HCT116 (cell line): ENCODE measurements around the gene TMCO4. TPM values are rescaled to one million over a fixed set of nuclear protein-coding genes. Genes with fewer than 3 reads are reported as not detected.
A peak's percentile ranks its signal among the peaks of the same experiment; 100 is the strongest.

Experiments
- ATAC-seq: fragments of 200-7000 bp; cut with Tn5 transposase; 2 replicates; pipeline ENCODE4 v1.9.1; 2020; ENCODE audit warnings: mild to moderate bottlenecking, moderate library complexity
- BruUV-seq: library from RNA; stranded (reverse); fragments of 400-500 nt; replicated peaks from 2 replicates; lab custom pipeline; 2021; lab: Mats Ljungman, UMichigan
- CTCF ChIA-PET: fragments of 300-600 bp; sonication (Branson Sonifier 250); formaldehyde crosslinking; loops from one replicate; lab custom pipeline; 2021; ENCODE audit warnings: antibody characterized with exemption; lab: Charles Lee
- POLR2A ChIA-PET: fragments of 300-600, 350-600 bp; sonication (Branson Sonifier 250); formaldehyde crosslinking; loops from one replicate; lab custom pipeline; 2021; ENCODE audit warnings: antibody characterized with exemption; lab: Charles Lee
- RAD21 ChIA-PET, 2 experiments: fragments of 300-600 bp; sonication (Branson Sonifier 250); formaldehyde crosslinking; loops; one replicate each; lab custom pipeline; 2023; ENCODE audit warnings: low total read pairs in 2 of 2; ENCODE audit not compliant: uncharacterized antibody in 2 of 2, unreplicated experiment in 2 of 2, low non-redundant PET in 1 of 2; lab: Charles Lee
- DNase-seq: peaks from one replicate; pipeline ENCODE4 v3.0.0-alpha.2; 2010; ENCODE audit warnings: low read depth, low spot score
- H2AFZ ChIP-seq: fragments of 200-600 bp; shearing (Covaris generic), sonication (generic); 2 replicates; pipeline ENCODE4 v1.6.1; 2017; ENCODE audit warnings: low read depth, mixed run types, mixed read lengths, antibody characterized with exemption, low read length; ENCODE audit not compliant: poor library complexity, severe bottlenecking
- H3K27ac ChIP-seq: 2 replicates; pipeline ENCODE4 v1.5.1; 2012; ENCODE audit warnings: low read depth, low read length
- H3K27me3 ChIP-seq: fragments of 200-600 bp; sonication (generic); 2 replicates; pipeline ENCODE4 v1.6.1; 2016; ENCODE audit warnings: mixed run types, low read length, mixed read lengths; ENCODE audit not compliant: insufficient read depth
- H3K36me3 ChIP-seq, 2 experiments: fragments of 200-500 bp in 1 of 2; fragments of 200-600 bp in 1 of 2; sonication (Bioruptor generic) in 1 of 2; sonication (generic) in 1 of 2; 2 replicates each; pipeline versions ENCODE4 v1.5.1 to v1.6.1; 2014 to 2016; ENCODE audit warnings: low read length in 2 of 2, inconsistent platforms in 1 of 2, mixed read lengths in 1 of 2, mixed run types in 1 of 2; ENCODE audit not compliant: insufficient read depth in 2 of 2, control insufficient read depth in 1 of 2
- H3K4me1 ChIP-seq, 2 experiments: fragments of 200-600 bp in 1 of 2; sonication (generic) in 1 of 2; 2 replicates each; pipeline versions ENCODE4 v1.5.1 to v1.6.1; 2012 to 2017; ENCODE audit warnings: low read length in 2 of 2, inconsistent platforms in 1 of 2, mild to moderate bottlenecking in 1 of 2, mixed read lengths in 1 of 2, mixed run types in 1 of 2, moderate library complexity in 1 of 2; ENCODE audit not compliant: insufficient read depth in 2 of 2, control insufficient read depth in 1 of 2
- H3K4me2 ChIP-seq: fragments of 200-600 bp; sonication (generic); 2 replicates; pipeline ENCODE4 v1.6.1; 2017; ENCODE audit warnings: mixed run types, low read length, mixed read lengths
- H3K4me3 ChIP-seq, 2 experiments: fragments of 200-600 bp in 1 of 2; sonication (generic) in 1 of 2; replicated peaks in 1 of 2; 2 replicates each; pipeline ENCODE4 v1.5.1; 2011 to 2016; ENCODE audit warnings: low read length in 2 of 2, control low read depth in 1 of 2, low read depth in 1 of 2, mild to moderate bottlenecking in 1 of 2, mixed read lengths in 1 of 2, mixed run types in 1 of 2
- H3K79me2 ChIP-seq: fragments of 200-600 bp; sonication (generic); 2 replicates; pipeline ENCODE4 v1.6.1; 2017; ENCODE audit warnings: mild to moderate bottlenecking, mixed run types, low read length, moderate library complexity, mixed read lengths; ENCODE audit not compliant: insufficient read depth
- H3K9ac ChIP-seq: fragments of 200-600 bp; sonication (generic); 2 replicates; pipeline ENCODE4 v1.6.1; 2016; ENCODE audit warnings: low read length, mixed read lengths
- H3K9me2 ChIP-seq: fragments of 200-600 bp; sonication (generic), shearing (Covaris generic); 2 replicates; pipeline ENCODE4 v1.6.1; 2017; ENCODE audit warnings: mixed run types, mild to moderate bottlenecking, moderate library complexity; ENCODE audit not compliant: insufficient read depth
- H3K9me3 ChIP-seq, 2 experiments: fragments of 200-500 bp in 1 of 2; fragments of 200-600 bp in 1 of 2; sonication (Bioruptor generic) in 1 of 2; sonication (generic) in 1 of 2; 2 replicates each; pipeline ENCODE4 v1.6.1; 2014 to 2017; ENCODE audit warnings: low read length in 2 of 2, mixed read lengths in 2 of 2, inconsistent platforms in 1 of 2, low read depth in 1 of 2, mild to moderate bottlenecking in 1 of 2, mixed run types in 1 of 2, moderate library complexity in 1 of 2; ENCODE audit not compliant: control insufficient read depth in 1 of 2, insufficient read depth in 1 of 2
- H4K20me1 ChIP-seq: fragments of 200-600 bp; sonication (generic), shearing (Covaris generic); 2 replicates; pipeline ENCODE4 v1.6.1; 2017; ENCODE audit warnings: mixed run types, mild to moderate bottlenecking, moderate library complexity; ENCODE audit not compliant: insufficient read depth
- CBX3 ChIP-seq: IDR thresholded peaks from 2 replicates; pipeline ENCODE4 v1.6.1; 2012; ENCODE audit warnings: low read depth
- CEBPB ChIP-seq: IDR thresholded peaks from 2 replicates; pipeline ENCODE4 v1.6.1; 2012; ENCODE audit warnings: low read depth
- EZH2 ChIP-seq: fragments of 200-600 bp; sonication (generic); IDR thresholded peaks from 2 replicates; pipeline ENCODE4 v1.6.1; 2017; ENCODE audit warnings: antibody characterized with exemption, mixed run types
- EZH2phosphoT487 ChIP-seq: fragments of 200-600 bp; IDR thresholded peaks from 2 replicates; pipeline ENCODE4 v1.6.1; 2018; ENCODE audit warnings: antibody characterized with exemption, borderline replicate concordance
- JUND ChIP-seq: IDR thresholded peaks from 2 replicates; pipeline ENCODE4 v1.6.1; 2012
- POLR2A ChIP-seq: IDR thresholded peaks from 2 replicates; pipeline ENCODE4 v1.7.0; 2011; ENCODE audit warnings: borderline replicate concordance; ENCODE audit not compliant: insufficient read depth, insufficient read length; ENCODE audit errors: extremely low read depth
- SIN3A ChIP-seq: IDR thresholded peaks from 2 replicates; pipeline ENCODE4 v1.6.1; 2012; ENCODE audit warnings: low read depth
- SP1 ChIP-seq: IDR thresholded peaks from 2 replicates; pipeline ENCODE4 v1.6.1; 2012; ENCODE audit warnings: low read depth
- SRF ChIP-seq: IDR thresholded peaks from 2 replicates; pipeline ENCODE4 v1.6.1; 2012; ENCODE audit warnings: low read depth
- TCF7L2 ChIP-seq: IDR thresholded peaks from 2 replicates; pipeline ENCODE4 v1.7.0; 2011; ENCODE audit warnings: borderline replicate concordance, inconsistent platforms; ENCODE audit not compliant: insufficient read depth, insufficient read length; ENCODE audit errors: extremely low read depth
- YY1 ChIP-seq: IDR thresholded peaks from 2 replicates; pipeline ENCODE4 v1.6.1; 2011; ENCODE audit warnings: low read length, low read depth, moderate library complexity, mild to moderate bottlenecking; ENCODE audit not compliant: insufficient replicate concordance; ENCODE audit errors: extremely low read depth
- ZFX ChIP-seq: fragments of 450-650 bp; IDR thresholded peaks from 2 replicates; pipeline ENCODE4 v1.6.1; 2017
- ZNF274 ChIP-seq: fragments of 200-500 bp; sonication (Bioruptor generic); IDR thresholded peaks from 2 replicates; pipeline ENCODE4 v1.6.1; 2014; ENCODE audit warnings: mild to moderate bottlenecking, low read depth, low read length, inconsistent platforms
- intact Hi-C: fragments of 100-400 bp; cut with micrococcal nuclease; formaldehyde crosslinking; loops from 2 replicates; pipeline ENCODE4 v1.10.0; 2022
- total RNA-seq: library from RNA; stranded (reverse); gene quantifications from one replicate; pipeline ENCODE4 v1.2.1, GENCODE V29; 2021; ENCODE audit not compliant: unreplicated experiment
- TF ChIP-seq, protein P1 (sequence below): IDR thresholded peaks from 2 replicates; pipeline ENCODE4 v1.6.1; 2011; ENCODE audit warnings: mild to moderate bottlenecking, low read length, moderate library complexity; ENCODE audit not compliant: insufficient replicate concordance; ENCODE audit errors: extremely low read depth

Gene TMCO4
- total RNA-seq, 1 experiment from 2014 or later, result 12.7 TPM

DNA sequence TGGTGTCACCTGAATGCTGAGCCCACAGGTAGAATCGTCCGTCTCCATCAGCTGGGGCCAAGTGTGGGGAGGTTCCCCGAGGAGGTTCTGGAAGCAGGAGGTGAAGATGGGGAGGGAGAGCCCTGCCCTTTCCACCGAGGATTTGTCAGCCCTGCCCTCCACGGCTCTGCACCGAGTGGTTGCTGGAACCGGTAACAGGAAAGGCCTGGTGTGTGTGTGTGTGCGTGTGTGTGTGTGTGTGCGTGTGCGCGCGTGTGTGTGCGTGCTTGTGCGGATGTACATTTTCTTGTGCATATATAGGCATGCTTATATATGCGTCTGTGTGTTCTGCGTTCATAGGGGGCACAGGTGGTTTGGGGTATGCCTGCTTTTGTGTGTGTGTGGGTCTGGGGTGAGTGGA lies 152.1 kb downstream of the TMCO4 start:
- Histone ChIP-seq H3K9me3 (no peaks in the 10 kb centered on the region), H3K27ac (no peak overlapping the region), H3K4me2 (0 out of 2 replicates have a peak overlapping the region, but pooled peaks have one; percentile 16), H3K4me3 (no peak overlapping the region), H3K9me2 (no peaks in the 10 kb centered on the region), H3K4me1 (peaks cover 32 to 55% of the 10 kb centered on the region in 2 experiments), H3K36me3 (no peaks in the 10 kb centered on the region), H3K79me2 (peaks cover 65% of the 10 kb centered on the region), H4K20me1 (no peaks in the 10 kb centered on the region), H3K9ac (no peak overlapping the region), H3K27me3 (no peaks in the 10 kb centered on the region), H2AFZ (no peak overlapping the region)
- ChIA-PET POLR2A (no interaction called here), RAD21 (interaction anchor here in 1 of 2 experiments (1.0 kb wide), 1 partner anchor 335 kb away, joined by 3 read pairs; no protein-coding TSS in a partner anchor), CTCF (interaction anchor here (0.8 kb wide), 1 partner anchor 7 kb away, joined by 3 read pairs; no protein-coding TSS in a partner anchor)
- DNase-seq (no peak), ATAC-seq (no peak)
- TF ChIP-seq CEBPB (no peak), JUND (no peak), EZH2phosphoT487 (no peak), CBX3 (no peak), YY1 (no peak), SP1 (no peak)
- intact Hi-C loops, result loop anchor here (5.0 kb wide), 1 partner anchor 395 kb away; the partner anchor contains the start of genes EMC1 and MRTO4
- no TSS peak for BruUV-seq

DNA sequence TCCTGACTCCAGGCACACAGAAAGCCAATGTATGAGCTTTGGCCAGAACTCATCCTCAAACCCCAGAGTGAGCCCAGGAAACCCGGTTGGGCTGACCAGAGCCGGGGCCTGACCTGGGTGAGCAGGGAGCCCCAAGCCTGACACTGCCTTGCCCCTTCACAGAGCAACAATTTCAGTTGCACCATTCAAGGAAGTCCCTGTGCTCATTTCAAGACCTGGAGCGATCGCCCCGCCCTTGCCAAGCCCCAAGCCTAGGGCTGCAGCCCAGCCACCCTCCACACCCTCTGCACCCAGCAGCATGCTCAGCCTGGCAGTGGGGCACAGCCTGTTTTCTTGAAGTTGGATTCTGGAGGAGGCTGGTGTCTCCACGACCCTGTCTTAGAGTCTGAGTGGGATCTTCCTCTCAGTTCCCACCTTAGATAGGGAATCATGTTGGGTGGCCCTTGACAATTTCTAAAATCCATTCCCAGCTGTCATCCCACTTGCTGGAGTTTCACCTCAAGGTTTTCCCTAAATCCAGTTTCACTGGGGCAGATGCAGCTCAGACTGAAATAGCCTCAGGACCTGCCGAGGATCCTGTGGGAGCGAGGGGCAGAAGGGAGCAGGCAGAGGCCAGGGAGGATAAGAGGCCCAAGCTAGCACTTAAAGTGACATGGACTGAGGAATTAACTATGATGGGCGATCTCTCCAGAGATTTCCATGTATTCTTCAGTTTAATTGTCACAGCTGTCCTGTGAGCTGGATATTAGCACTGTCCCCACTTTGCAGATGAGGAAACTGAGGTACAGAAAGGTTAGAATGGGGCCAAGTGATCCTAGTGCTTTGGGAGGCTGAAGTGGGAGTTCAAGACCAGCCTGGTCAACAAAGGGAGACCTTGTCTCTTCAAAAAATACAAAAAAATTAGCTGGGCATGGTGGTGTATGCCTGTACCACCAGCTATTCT lies 153.1 kb downstream of the TMCO4 start:
- peaks cover 59% of the 10 kb centered on the region for H3K79me2 ChIP-seq
- no peak overlapping the region for H2AFZ ChIP-seq
- H3K9me2 ChIP-seq, result no peaks in the 10 kb centered on the region
- peak overlapping the region; percentile 68 to 92; a peak in 2 of 4 replicates for H3K4me3 ChIP-seq
- H3K9me3 ChIP-seq, result no peaks in the 10 kb centered on the region
- no peaks in the 10 kb centered on the region for H3K27me3 ChIP-seq
- ChIA-PET CTCF (interaction anchor here (1.1 kb wide), 1 partner anchor 50 kb away, joined by 3 read pairs; a partner anchor contains a TSS), POLR2A (no interaction called here), RAD21 (interaction anchor here in 1 of 2 experiments (0.5 to 1.0 kb wide), 2 partner anchors 63 to 334 kb away, joined by 3 read pairs; no protein-coding TSS in a partner anchor)
- DNase-seq (no peak), ATAC-seq (no peak)
- BruUV-seq, result no TSS peak
- H4K20me1 ChIP-seq, result no peaks in the 10 kb centered on the region
- peak overlapping the region; percentile 82; the same call in 1 of the 2 replicates for H3K27ac ChIP-seq
- peaks cover 33 to 56% of the 10 kb centered on the region in 2 experiments for H3K4me1 ChIP-seq
- intact Hi-C loops, result loop anchor here (5.0 kb wide), 1 partner anchor 394 kb away; the partner anchor contains the start of genes EMC1 and MRTO4
- H3K36me3 ChIP-seq, result no peaks in the 10 kb centered on the region
- peak overlapping the region; percentile 99 for H3K4me2 ChIP-seq
- peak overlapping the region; percentile 93 for H3K9ac ChIP-seq
- TF ChIP-seq POLR2A, result no peak
- TF ChIP-seq EZH2phosphoT487, result no peak
- TF ChIP-seq EZH2, result no peak
- TF ChIP-seq, protein P1, sequence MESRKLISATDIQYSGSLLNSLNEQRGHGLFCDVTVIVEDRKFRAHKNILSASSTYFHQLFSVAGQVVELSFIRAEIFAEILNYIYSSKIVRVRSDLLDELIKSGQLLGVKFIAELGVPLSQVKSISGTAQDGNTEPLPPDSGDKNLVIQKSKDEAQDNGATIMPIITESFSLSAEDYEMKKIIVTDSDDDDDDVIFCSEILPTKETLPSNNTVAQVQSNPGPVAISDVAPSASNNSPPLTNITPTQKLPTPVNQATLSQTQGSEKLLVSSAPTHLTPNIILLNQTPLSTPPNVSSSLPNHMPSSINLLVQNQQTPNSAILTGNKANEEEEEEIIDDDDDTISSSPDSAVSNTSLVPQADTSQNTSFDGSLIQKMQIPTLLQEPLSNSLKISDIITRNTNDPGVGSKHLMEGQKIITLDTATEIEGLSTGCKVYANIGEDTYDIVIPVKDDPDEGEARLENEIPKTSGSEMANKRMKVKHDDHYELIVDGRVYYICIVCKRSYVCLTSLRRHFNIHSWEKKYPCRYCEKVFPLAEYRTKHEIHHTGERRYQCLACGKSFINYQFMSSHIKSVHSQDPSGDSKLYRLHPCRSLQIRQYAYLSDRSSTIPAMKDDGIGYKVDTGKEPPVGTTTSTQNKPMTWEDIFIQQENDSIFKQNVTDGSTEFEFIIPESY, result no peak
- TF ChIP-seq ZNF274, result no peak
- no peak for TF ChIP-seq CBX3
- no peak for TF ChIP-seq SRF
- TF ChIP-seq SIN3A, result no peak
- no peak for TF ChIP-seq TCF7L2
- TF ChIP-seq ZFX, result no peak
